ENCODE results near the gene DENND2A. TPM values are rescaled to one million over a fixed set of nuclear protein-coding genes. Genes with fewer than 3 reads are reported as not detected.

Gene DENND2A
- total RNA-seq, 1 experiment from 2014 or later = 7.3 TPM

DNA sequence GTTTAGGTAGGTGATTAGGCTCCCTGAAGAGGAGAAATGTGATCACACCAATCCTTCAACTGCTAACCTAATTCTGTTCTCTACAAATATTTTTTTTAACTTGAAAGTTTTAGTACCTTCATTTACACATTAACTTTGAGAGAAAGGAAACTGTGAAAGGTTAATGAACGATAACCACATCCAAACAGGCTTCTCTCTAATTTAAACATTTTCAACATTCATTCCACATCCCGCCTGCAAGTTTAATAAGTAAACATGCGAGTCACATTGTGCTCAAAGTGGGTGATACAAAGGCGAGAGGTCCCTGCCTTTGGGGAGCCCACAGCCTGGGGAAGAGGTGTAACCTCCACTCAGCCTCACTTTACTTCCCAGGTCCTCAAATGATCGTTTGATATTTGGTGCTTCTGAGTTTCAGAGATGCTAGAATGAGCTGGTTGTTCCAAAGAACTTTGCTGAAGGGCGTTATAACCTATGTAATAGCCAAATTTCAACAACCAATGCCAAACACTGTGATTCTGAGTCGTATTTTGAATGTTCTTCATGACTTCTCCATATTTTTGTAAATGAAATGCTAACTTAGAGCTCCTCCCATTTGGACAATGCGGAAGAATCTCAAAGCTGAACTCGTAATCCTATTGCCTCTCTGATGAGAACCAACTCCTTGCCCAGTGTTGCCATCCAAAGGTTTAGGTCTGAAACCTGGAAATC lies 47.5 kb downstream of the DENND2A start:
- no peaks in the 10 kb centered on the region for H3K23me2 ChIP-seq (ENCODE audit: insufficient read length, low read depth, low read length, poor library complexity, severe bottlenecking)
- no CpG with 5 or more reads among the region's 9 CpGs for WGBS (ENCODE audit: extremely low coverage, insufficient read length, low lambda C conversion rate)
- TF ChIP-seq, protein P1, sequence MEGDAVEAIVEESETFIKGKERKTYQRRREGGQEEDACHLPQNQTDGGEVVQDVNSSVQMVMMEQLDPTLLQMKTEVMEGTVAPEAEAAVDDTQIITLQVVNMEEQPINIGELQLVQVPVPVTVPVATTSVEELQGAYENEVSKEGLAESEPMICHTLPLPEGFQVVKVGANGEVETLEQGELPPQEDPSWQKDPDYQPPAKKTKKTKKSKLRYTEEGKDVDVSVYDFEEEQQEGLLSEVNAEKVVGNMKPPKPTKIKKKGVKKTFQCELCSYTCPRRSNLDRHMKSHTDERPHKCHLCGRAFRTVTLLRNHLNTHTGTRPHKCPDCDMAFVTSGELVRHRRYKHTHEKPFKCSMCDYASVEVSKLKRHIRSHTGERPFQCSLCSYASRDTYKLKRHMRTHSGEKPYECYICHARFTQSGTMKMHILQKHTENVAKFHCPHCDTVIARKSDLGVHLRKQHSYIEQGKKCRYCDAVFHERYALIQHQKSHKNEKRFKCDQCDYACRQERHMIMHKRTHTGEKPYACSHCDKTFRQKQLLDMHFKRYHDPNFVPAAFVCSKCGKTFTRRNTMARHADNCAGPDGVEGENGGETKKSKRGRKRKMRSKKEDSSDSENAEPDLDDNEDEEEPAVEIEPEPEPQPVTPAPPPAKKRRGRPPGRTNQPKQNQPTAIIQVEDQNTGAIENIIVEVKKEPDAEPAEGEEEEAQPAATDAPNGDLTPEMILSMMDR (conservative IDR thresholded peaks at IDR 0.05) = no peak
- no peak for DNase-seq
- no peaks in the 10 kb centered on the region for H4K20me1 ChIP-seq (ENCODE audit: control insufficient read depth, insufficient read depth, insufficient read length)
- no peaks in the 10 kb centered on the region for H3K27me3 ChIP-seq (ENCODE audit: insufficient read depth, low read length)
- no peak overlapping the region for H4K91ac ChIP-seq (ENCODE audit: insufficient read length, low read depth, low read length)
- no peak overlapping the region for H3K4ac ChIP-seq (ENCODE audit: low read depth, low read length)
- no peak overlapping the region for H3K23ac ChIP-seq (ENCODE audit: insufficient read length, low read depth, low read length)
- no peak overlapping the region for H4K8ac ChIP-seq (replicated peaks; ENCODE audit: insufficient read length, low read depth, low read length)
- Mint-ChIP-seq H3K27ac (peak overlapping the region in 1 of 3 experiments; percentile 5; a peak in 1 of 7 replicates), H3K4me1 (0 out of 4 replicates have a peak, but pooled peaks cover 0 to 7% of the 10 kb centered on the region in 2 experiments), H3K9me3 (no peaks in the 10 kb centered on the region), H3K4me3 (no peak overlapping the region), H3K27me3 (ENCODE audit: low read depth) (no peaks in the 10 kb centered on the region), H3K36me3 (ENCODE audit: insufficient read depth in 1 of 3, low read depth in 3 of 3) (no peaks in the 10 kb centered on the region; a peak in 1 of 7 replicates)
- H2BK12ac ChIP-seq (ENCODE audit: insufficient read length, low read depth, low read length) = no peak overlapping the region
- H3K27ac ChIP-seq (ENCODE audit: insufficient read length, low read depth, low read length) = no peak overlapping the region
- no peak overlapping the region for H3K4me2 ChIP-seq (ENCODE audit: insufficient read depth, insufficient read length, low read length)
- H2AFZ ChIP-seq (ENCODE audit: low read length) = no peak overlapping the region
- no peak overlapping the region for H3K14ac ChIP-seq (ENCODE audit: insufficient read depth, low read length)
- H2BK15ac ChIP-seq (ENCODE audit: low read depth, low read length) = no peak overlapping the region
- H3K79me1 ChIP-seq (ENCODE audit: insufficient read depth, low read depth, low read length, poor library complexity, severe bottlenecking) = no peaks in the 10 kb centered on the region
- no peaks in the 10 kb centered on the region for H3K4me1 ChIP-seq (ENCODE audit: insufficient read depth, low read length)
- no peak overlapping the region for H3K56ac ChIP-seq (ENCODE audit: insufficient read length, low read depth, low read length)
- H3K79me2 ChIP-seq (ENCODE audit: insufficient read depth, low read length) = no peaks in the 10 kb centered on the region
- H2BK20ac ChIP-seq (ENCODE audit: low read depth, low read length, poor library complexity, severe bottlenecking) = no peak overlapping the region
- H2BK120ac ChIP-seq (ENCODE audit: low read depth, low read length, poor library complexity, severe bottlenecking) = no peak overlapping the region
- no peak overlapping the region for H4K5ac ChIP-seq (ENCODE audit: insufficient read length, low read depth, low read length)
- no peaks in the 10 kb centered on the region for H3K9me3 ChIP-seq (ENCODE audit: control insufficient read depth, low read depth, low read length)
- H2AK5ac ChIP-seq (ENCODE audit: insufficient read length, low read length) = no peak overlapping the region
- no peak overlapping the region for H3K9ac ChIP-seq (ENCODE audit: extremely low read depth, insufficient read length, low read length)
- H3T11ph ChIP-seq (ENCODE audit: low read length) = no peak overlapping the region
- no peak overlapping the region for H3K18ac ChIP-seq (ENCODE audit: insufficient read length, low read depth, low read length)
- H2BK5ac ChIP-seq (ENCODE audit: insufficient read length, low read length) = no peak overlapping the region
